AG04450 (cell line): ENCODE results near the gene JDP2. TPM values are rescaled to one million over a fixed set of nuclear protein-coding genes. Genes with fewer than 3 reads are reported as not detected.

Experiments
- CTCF ChIA-PET: fragments of 300-600, 350-600 bp; formaldehyde crosslinking; extraction: SDS; loops from one replicate; lab custom pipeline; 2022; ENCODE audit warnings: antibody characterized with exemption, inconsistent platforms; lab: Charles Lee
- POLR2A ChIA-PET: fragments of 350-600 bp; formaldehyde crosslinking; extraction: SDS; loops from one replicate; lab custom pipeline; 2021; ENCODE audit warnings: antibody characterized with exemption, inconsistent platforms; lab: Yijun Ruan, JAX
- DNase-seq: peaks from one replicate; pipeline ENCODE4 v3.0.0-alpha.2; 2011; ENCODE audit warnings: low read depth, low spot score
- H3K27ac ChIP-seq: one replicate; pipeline ENCODE4 v1.5.1; 2012; ENCODE audit warnings: low read depth, low read length, control low read depth
- H3K27me3 ChIP-seq: one replicate; pipeline ENCODE4 v1.6.0; 2012; ENCODE audit warnings: low read length; ENCODE audit not compliant: control insufficient read depth, insufficient read depth
- H3K4me3 ChIP-seq: 2 replicates; pipeline ENCODE4 v1.5.1; 2011; ENCODE audit warnings: mild to moderate bottlenecking, low read depth, low read length, control low read depth
- H3K9me3 ChIP-seq: 2 replicates; pipeline ENCODE4 v1.5.1; 2012; ENCODE audit warnings: low read length; ENCODE audit not compliant: control insufficient read depth, insufficient read depth
- CTCF ChIP-seq: IDR thresholded peaks from 2 replicates; pipeline ENCODE4 v1.5.1; 2011; ENCODE audit warnings: low read depth, low read length, control low read depth, inconsistent platforms
- polyA plus RNA-seq: library from polyadenylated mRNA; depleted of rRNA; stranded (reverse); fragments of >200 nt; gene quantifications from 2 replicates; pipeline ENCODE4 v1.2.3, GENCODE V29; 2011

The JDP2 gene
- polyA plus RNA-seq, 1 experiment, result 49.1 TPM

- no peak for DNase-seq
- POLR2A ChIA-PET, result no interaction called here
- Histone ChIP-seq H3K27ac (no peak overlapping the region), H3K27me3 (peaks cover 9% of the 10 kb centered on the region), H3K4me3 (no peak overlapping the region), H3K9me3 (no peaks in the 10 kb centered on the region)
- no peak for TF ChIP-seq CTCF
- CTCF ChIA-PET, result no interaction called here
Measured at GRCh38 chr14:75406102-75406501, 21.7 kb upstream of the JDP2 start.

GRCh38 chr14:75406856-75407255 is 21.0 kb upstream of the JDP2 start:
- Histone ChIP-seq H3K27me3 (peaks cover 8% of the 10 kb centered on the region), H3K4me3 (no peak overlapping the region), H3K27ac (no peak overlapping the region), H3K9me3 (no peaks in the 10 kb centered on the region)
- ChIA-PET POLR2A (no interaction called here), CTCF (interaction anchor here (0.6 kb wide), 1 partner anchor 82 kb away, joined by 3 read pairs; no protein-coding TSS in a partner anchor)
- TF ChIP-seq CTCF, result no peak
- no peak for DNase-seq

GRCh38 chr14:75409316-75410205 is 18.3 kb upstream of the JDP2 start:
- Histone ChIP-seq H3K27ac (no peak overlapping the region), H3K9me3 (no peaks in the 10 kb centered on the region), H3K27me3 (peaks cover 8% of the 10 kb centered on the region), H3K4me3 (no peak overlapping the region)
- DNase-seq, result no peak
- ChIA-PET CTCF (interaction anchor here (0.5 kb wide), 1 partner anchor 244 kb away, joined by 3 read pairs; no protein-coding TSS in a partner anchor), POLR2A (no interaction called here)
- TF ChIP-seq CTCF, result no peak

GRCh38 chr14:75411214-75411540 is 16.6 kb upstream of the JDP2 start:
- Histone ChIP-seq H3K9me3 (no peaks in the 10 kb centered on the region), H3K27ac (no peak overlapping the region), H3K27me3 (peaks cover 3% of the 10 kb centered on the region), H3K4me3 (no peak overlapping the region)
- no peak for TF ChIP-seq CTCF
- ChIA-PET POLR2A (no interaction called here), CTCF (no interaction called here)
- DNase-seq, result no peak

GRCh38 chr14:75413013-75413412 is 14.8 kb upstream of the JDP2 start:
- Histone ChIP-seq H3K4me3 (no peak overlapping the region), H3K27me3 (peaks cover 3% of the 10 kb centered on the region), H3K27ac (no peak overlapping the region), H3K9me3 (no peaks in the 10 kb centered on the region)
- POLR2A ChIA-PET, result no interaction called here
- no peak for DNase-seq
- no peak for TF ChIP-seq CTCF
- CTCF ChIA-PET, result interaction anchor here (0.6 to 0.7 kb wide), 2 partner anchors 112 to 151 kb away, joined by 3 read pairs; no protein-coding TSS in a partner anchor
